ENCODE measurements around the gene PRDM16.

- TF ChIP-seq EZH2phosphoT487 (IDR thresholded peaks at IDR 0.05; ENCODE audit: low read length) (no peak), CTCF (IDR thresholded peaks at IDR 0.05; ENCODE audit: low read length) (peak; percentile 82), EZH2 (optimal IDR thresholded peaks at IDR 0.05; ENCODE audit: low read depth, low read length) (no peak)
Measured at GRCh38 chr1:3319874-3320245, 250.9 kb downstream of the PRDM16 start.
